Stomach smooth muscle (tissue), 2 donors: ENCODE data around the gene PACSIN1.

Experiments used
- H3K27ac ChIP-seq: one replicate; pipeline ENCODE4 v1.7.0; 2013; ENCODE audit warnings: mild to moderate bottlenecking, low read length, inconsistent platforms
- H3K27me3 ChIP-seq, 2 donors: one replicate each; pipeline ENCODE4 v1.7.0; 2013; ENCODE audit warnings: low read length in 2 of 2; ENCODE audit not compliant: insufficient read depth in 2 of 2, control insufficient read depth in 1 of 2
- H3K36me3 ChIP-seq, 2 donors: one replicate each; pipeline ENCODE4 v1.7.0; 2013; ENCODE audit warnings: low read length in 2 of 2; ENCODE audit not compliant: control insufficient read depth in 2 of 2, insufficient read depth in 2 of 2
- H3K4me1 ChIP-seq: one replicate; pipeline ENCODE4 v1.7.0; 2013; ENCODE audit warnings: low read length; ENCODE audit not compliant: control insufficient read depth, insufficient read depth
- H3K4me3 ChIP-seq, 2 donors: one replicate each; pipeline ENCODE4 v1.7.0; 2013; ENCODE audit warnings: low read length in 2 of 2
- H3K9ac ChIP-seq, 2 donors: one replicate each; pipeline ENCODE4 v1.7.0; 2013; ENCODE audit warnings: low read length in 2 of 2, mild to moderate bottlenecking in 1 of 2
- H3K9me3 ChIP-seq, 2 donors: one replicate each; pipeline ENCODE4 v1.7.0; 2013; ENCODE audit warnings: low read length in 2 of 2; ENCODE audit not compliant: control insufficient read depth in 2 of 2
- donor health status: healthy.
- donor health status: Pancreatic carcinoma.

The PACSIN1 gene

GRCh38 chr6:34568341-34569201, 102.7 kb downstream of the PACSIN1 start:
- Histone ChIP-seq H3K9me3 (no peaks in the 10 kb centered on the region), H3K36me3 (no peaks in the 10 kb centered on the region), H3K9ac (no peak overlapping the region), H3K27ac (no peak overlapping the region), H3K27me3 (peaks cover 23% of the 10 kb centered on the region in 2 donors), H3K4me1 (no peaks in the 10 kb centered on the region), H3K4me3 (no peak overlapping the region)

- H3K9me3 ChIP-seq: no peaks in the 10 kb centered on the region
- no peak overlapping the region for H3K27ac ChIP-seq
Observed at GRCh38 chr6:34569361-34569973, 103.6 kb downstream of the PACSIN1 start.

GRCh38 chr6:34570066-34570833, 104.4 kb downstream of the PACSIN1 start:
- no peaks in the 10 kb centered on the region for H3K4me1 ChIP-seq
- no peak overlapping the region for H3K27ac ChIP-seq
- H3K36me3 ChIP-seq: no peaks in the 10 kb centered on the region
- no peak overlapping the region for H3K4me3 ChIP-seq
- H3K27me3 ChIP-seq: peaks cover 23% of the 10 kb centered on the region in 2 donors
- no peak overlapping the region for H3K9ac ChIP-seq
- no peaks in the 10 kb centered on the region for H3K9me3 ChIP-seq

More at GRCh38 chr6:34569361-34569973, 103.6 kb downstream of the PACSIN1 start:
- Histone ChIP-seq H3K9ac (no peak overlapping the region), H3K36me3 (no peaks in the 10 kb centered on the region), H3K4me1 (no peaks in the 10 kb centered on the region), H3K27me3 (peaks cover 23% of the 10 kb centered on the region in 2 donors), H3K4me3 (no peak overlapping the region)

GRCh38 chr6:34571388-34571787, 105.5 kb downstream of the PACSIN1 start:
- Histone ChIP-seq H3K9ac (no peak overlapping the region), H3K36me3 (no peaks in the 10 kb centered on the region), H3K4me3 (no peak overlapping the region), H3K27me3 (peaks cover 23% of the 10 kb centered on the region in 2 donors), H3K9me3 (no peaks in the 10 kb centered on the region), H3K4me1 (no peaks in the 10 kb centered on the region), H3K27ac (no peak overlapping the region)

GRCh38 chr6:34572021-34572420, 106.1 kb downstream of the PACSIN1 start:
- H3K4me1 ChIP-seq: no peaks in the 10 kb centered on the region
- no peaks in the 10 kb centered on the region for H3K36me3 ChIP-seq
- no peak overlapping the region for H3K27ac ChIP-seq
- H3K4me3 ChIP-seq: no peak overlapping the region
- H3K9me3 ChIP-seq: no peaks in the 10 kb centered on the region
- peaks cover 23% of the 10 kb centered on the region in 2 donors for H3K27me3 ChIP-seq
- no peak overlapping the region for H3K9ac ChIP-seq

GRCh38 chr6:34572585-34572984, 106.7 kb downstream of the PACSIN1 start:
- H3K36me3 ChIP-seq: no peaks in the 10 kb centered on the region
- no peak overlapping the region for H3K27ac ChIP-seq
- no peaks in the 10 kb centered on the region for H3K9me3 ChIP-seq
- H3K4me1 ChIP-seq: no peaks in the 10 kb centered on the region
- H3K27me3 ChIP-seq: peaks cover 20 to 22% of the 10 kb centered on the region in 2 donors
- no peak overlapping the region for H3K9ac ChIP-seq
- no peak overlapping the region for H3K4me3 ChIP-seq

- Histone ChIP-seq H3K4me1 (no peaks in the 10 kb centered on the region), H3K36me3 (no peaks in the 10 kb centered on the region), H3K27ac (no peak overlapping the region), H3K9ac (no peak overlapping the region), H3K9me3 (no peaks in the 10 kb centered on the region), H3K27me3 (peaks cover 14 to 16% of the 10 kb centered on the region in 2 donors), H3K4me3 (no peak overlapping the region)
Observed at GRCh38 chr6:34573567-34574183, 107.8 kb downstream of the PACSIN1 start.

GRCh38 chr6:34574647-34575293, 108.9 kb downstream of the PACSIN1 start:
- H3K4me1 ChIP-seq: no peaks in the 10 kb centered on the region
- H3K27ac ChIP-seq: no peak overlapping the region
- H3K9me3 ChIP-seq: no peaks in the 10 kb centered on the region
- no peak overlapping the region for H3K4me3 ChIP-seq
- no peak overlapping the region for H3K9ac ChIP-seq
- no peaks in the 10 kb centered on the region for H3K36me3 ChIP-seq
- H3K27me3 ChIP-seq: peaks cover 7% of the 10 kb centered on the region in 2 donors

- Histone ChIP-seq H3K4me1 (no peaks in the 10 kb centered on the region), H3K27me3 (peaks cover 4 to 7% of the 10 kb centered on the region in 2 donors), H3K27ac (no peak overlapping the region), H3K36me3 (no peaks in the 10 kb centered on the region), H3K9ac (no peak overlapping the region), H3K4me3 (no peak overlapping the region), H3K9me3 (no peaks in the 10 kb centered on the region)
Observed at GRCh38 chr6:34575326-34575725, 109.5 kb downstream of the PACSIN1 start.
